ENCODE data around the gene TMEM35B. TPM values are rescaled to one million over a fixed set of nuclear protein-coding genes. Genes with fewer than 3 reads are reported as not detected.
"Not testable (repeated sequence)": the region's sequence is repeated elsewhere in the genome, so short reads cannot be mapped to it uniquely, and the experiment has no call there.

The TMEM35B gene
- total RNA-seq, 2 donors from 2014 or later = 14.3 to 20.3 TPM

DNA sequence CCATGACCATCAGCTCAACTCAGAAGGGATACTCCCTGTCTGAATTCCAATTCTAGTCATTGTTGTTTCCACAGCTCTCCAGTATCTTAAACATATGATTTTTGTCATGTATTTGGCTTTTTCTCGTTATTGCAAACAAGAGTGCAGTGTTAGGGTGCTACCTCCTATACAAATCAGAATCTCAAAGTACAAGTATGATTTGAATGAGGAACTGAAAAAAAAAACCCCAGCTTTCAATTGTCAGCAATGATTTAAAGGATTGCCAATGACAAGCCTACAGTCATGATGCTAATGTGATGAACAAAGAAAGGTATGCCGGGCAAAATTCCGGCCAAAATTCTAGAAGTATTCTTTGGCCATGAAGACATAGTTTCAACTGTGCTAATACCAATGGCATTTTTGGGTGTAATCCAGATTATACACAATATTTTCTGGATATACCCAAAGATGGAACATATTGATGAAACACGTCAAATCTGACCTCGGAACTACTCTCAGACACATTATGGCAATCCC, 14.9 kb downstream of the TMEM35B start:
- Mint-ChIP-seq H3K4me3 (no peak overlapping the region), H3K27ac (no peak overlapping the region), H3K9me3 (no peaks in the 10 kb centered on the region), H3K4me1 (ENCODE audit: low read depth in 2 of 2) (peaks cover 0 to 3% of the 10 kb centered on the region in 2 donors), H3K36me3 (no peaks in the 10 kb centered on the region), H3K27me3 (no peaks in the 10 kb centered on the region)
- ATAC-seq (no peak), DNase-seq (ENCODE audit: low spot score) (no peak)

DNA sequence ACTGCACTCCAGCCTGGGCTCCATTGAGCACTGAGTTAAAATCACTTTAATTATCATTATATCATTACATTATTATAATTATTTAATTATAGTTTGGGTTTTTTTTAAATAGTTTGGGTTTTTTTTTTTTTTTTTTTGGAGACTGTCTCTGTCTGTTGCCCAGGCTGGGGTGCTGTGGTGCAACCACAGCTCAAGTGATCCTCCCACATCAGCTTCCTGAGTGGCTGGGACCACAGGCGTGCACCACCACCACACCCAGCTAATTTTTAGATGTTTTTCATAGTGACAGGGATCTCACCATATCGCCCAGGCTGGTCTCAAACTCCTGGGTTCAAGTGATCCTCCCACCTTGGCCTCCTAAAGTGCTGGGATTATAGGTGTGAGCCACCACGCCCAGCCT, 16.9 kb downstream of the TMEM35B start:
- not testable (repeated sequence) for DNase-seq (ENCODE audit: low spot score); H3K4me3 Mint-ChIP-seq; H3K27me3 Mint-ChIP-seq; H3K9me3 Mint-ChIP-seq; H3K36me3 Mint-ChIP-seq; ATAC-seq; H3K27ac Mint-ChIP-seq; H3K4me1 Mint-ChIP-seq (ENCODE audit: low read depth in 2 of 2)

DNA sequence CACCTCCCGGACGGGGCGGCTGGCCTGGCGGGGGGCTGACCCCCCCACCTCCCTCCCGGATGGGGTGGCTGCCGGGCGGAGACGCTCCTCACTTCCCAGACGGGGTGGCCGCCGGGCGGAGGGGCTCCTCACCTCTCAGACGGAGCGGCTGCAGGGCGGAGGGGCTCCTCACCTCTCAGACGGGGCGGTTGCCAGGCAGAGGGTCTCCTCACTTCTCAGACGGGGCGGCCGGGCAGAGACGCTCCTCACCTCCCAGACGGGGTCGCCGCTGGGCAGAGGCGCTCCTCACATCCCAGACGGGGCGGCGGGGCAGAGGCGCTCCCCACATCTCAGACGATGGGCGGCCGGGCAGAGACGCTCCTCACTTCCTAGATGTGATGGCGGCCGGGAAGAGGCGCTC, 17.5 kb downstream of the TMEM35B start:
- not testable (repeated sequence) for H3K36me3 Mint-ChIP-seq; H3K27me3 Mint-ChIP-seq; H3K9me3 Mint-ChIP-seq; H3K4me1 Mint-ChIP-seq (ENCODE audit: low read depth in 2 of 2); DNase-seq (ENCODE audit: low spot score); H3K27ac Mint-ChIP-seq; H3K4me3 Mint-ChIP-seq; ATAC-seq

DNA sequence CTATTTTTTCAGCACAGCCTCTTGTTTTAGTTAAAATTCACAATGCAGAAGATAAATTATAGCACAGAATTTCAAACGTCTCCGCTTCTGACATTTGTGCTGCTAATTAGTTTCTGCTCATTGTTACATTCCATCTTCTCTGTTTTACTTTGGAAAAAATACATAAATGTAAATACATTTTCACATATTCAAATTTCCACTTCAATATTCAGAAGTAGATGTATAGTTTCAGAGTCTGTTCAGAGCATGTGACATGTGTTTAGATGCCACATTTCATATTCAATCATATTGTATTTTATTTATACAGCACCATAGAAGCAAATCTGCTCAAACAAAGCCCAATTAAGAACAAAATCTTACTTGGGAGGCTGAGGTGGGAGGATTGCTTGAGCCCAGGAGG, 19.6 kb downstream of the TMEM35B start:
- Mint-ChIP-seq H3K9me3 (no peaks in the 10 kb centered on the region), H3K4me1 (ENCODE audit: low read depth in 2 of 2) (no peaks in the 10 kb centered on the region), H3K4me3 (no peak overlapping the region), H3K36me3 (no peaks in the 10 kb centered on the region), H3K27me3 (no peaks in the 10 kb centered on the region), H3K27ac (no peak overlapping the region)
- ATAC-seq (no peak), DNase-seq (ENCODE audit: low spot score) (no peak)

DNA sequence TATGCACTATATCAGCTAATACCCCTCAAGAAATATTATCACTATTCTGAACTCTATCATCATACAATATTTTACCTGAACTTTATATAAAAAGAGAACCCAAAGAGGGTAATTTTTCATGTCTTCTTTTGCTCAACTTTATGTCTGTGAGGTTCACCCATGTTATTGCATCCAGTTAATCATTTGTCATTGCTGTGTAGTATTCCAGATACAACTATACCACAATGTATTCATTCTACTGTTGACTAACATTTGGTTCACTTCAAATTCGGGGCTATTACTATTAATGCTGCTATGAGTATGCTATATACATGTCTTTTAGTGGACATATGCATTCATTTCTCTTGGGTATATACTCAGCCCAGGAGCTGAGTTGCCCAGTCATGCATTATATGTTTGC, 34.7 kb downstream of the TMEM35B start:
- DNase-seq (ENCODE audit: low spot score) = no peak
- H3K4me3 Mint-ChIP-seq = no peak overlapping the region
- peaks cover 6% of the 10 kb centered on the region for H3K36me3 Mint-ChIP-seq
- no peaks in the 10 kb centered on the region for H3K9me3 Mint-ChIP-seq
- no peak for ATAC-seq
- H3K4me1 Mint-ChIP-seq (ENCODE audit: low read depth in 2 of 2) = peaks cover 0 to 5% of the 10 kb centered on the region in 2 donors
- peaks cover 8 to 23% of the 10 kb centered on the region in 2 donors for H3K27me3 Mint-ChIP-seq
- no peak overlapping the region for H3K27ac Mint-ChIP-seq

DNA sequence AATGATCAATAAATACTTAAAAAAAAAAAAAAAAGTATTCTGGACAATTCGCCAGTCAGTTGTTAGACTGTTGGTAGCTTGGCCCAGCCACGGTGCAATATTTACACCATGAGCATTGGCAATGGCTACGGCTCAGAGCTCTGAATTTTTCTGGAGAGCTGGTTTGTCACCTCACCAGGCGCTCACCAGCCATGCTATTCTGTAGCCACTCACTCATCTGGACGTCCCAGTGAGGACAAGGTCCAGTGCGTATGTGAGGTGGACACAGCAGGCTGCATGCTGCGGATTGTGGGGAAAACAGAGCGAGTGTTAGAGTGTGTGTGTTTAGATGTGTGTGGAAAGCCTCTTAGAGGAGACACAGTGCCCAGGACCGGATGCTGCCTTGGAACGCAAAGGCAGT, 36.4 kb downstream of the TMEM35B start:
- H3K36me3 Mint-ChIP-seq; H3K9me3 Mint-ChIP-seq; H3K4me1 Mint-ChIP-seq (ENCODE audit: low read depth in 2 of 2); H3K27ac Mint-ChIP-seq; ATAC-seq; H3K4me3 Mint-ChIP-seq; DNase-seq (ENCODE audit: low spot score): not testable (repeated sequence)
- H3K27me3 Mint-ChIP-seq = peaks cover 16 to 27% of the 10 kb centered on the region in 2 donors

DNA sequence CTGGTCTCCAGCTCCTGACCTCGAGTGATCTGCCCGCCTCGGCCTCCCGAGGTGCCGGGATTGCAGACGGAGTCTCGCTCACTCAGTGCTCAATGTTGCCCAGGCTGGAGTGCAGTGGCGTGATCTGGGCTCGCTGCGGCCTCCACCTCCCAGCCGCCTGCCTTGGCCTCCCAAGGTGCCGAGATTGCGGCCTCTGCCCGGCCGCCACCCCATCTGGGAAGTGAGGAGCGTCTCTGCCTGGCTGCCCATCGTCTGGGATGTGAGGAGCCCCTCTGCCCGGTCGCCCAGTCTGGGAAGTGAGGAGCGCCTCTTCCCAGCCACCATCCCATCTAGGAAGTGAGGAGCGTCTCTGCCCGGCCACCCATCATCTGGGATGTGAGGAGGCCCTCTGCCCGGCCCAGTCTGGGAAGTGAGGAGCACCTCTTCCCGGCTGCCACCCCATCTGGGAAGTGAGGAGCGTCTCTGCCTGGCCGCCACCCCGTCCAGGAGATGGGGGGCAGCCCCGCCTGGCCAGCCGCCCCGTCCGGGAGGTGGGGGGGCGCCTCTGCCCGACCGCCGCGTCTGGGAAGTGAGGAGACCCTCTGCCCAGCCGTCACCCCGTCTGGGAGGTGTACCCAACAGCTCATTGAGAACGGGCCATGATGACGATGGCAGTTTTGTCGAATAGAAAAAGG, 37.4 kb downstream of the TMEM35B start:
- not testable (repeated sequence) for H3K36me3 Mint-ChIP-seq; H3K4me3 Mint-ChIP-seq; H3K4me1 Mint-ChIP-seq (ENCODE audit: low read depth in 2 of 2); H3K27ac Mint-ChIP-seq; H3K9me3 Mint-ChIP-seq; ATAC-seq; DNase-seq (ENCODE audit: low spot score)
- peaks cover 22 to 32% of the 10 kb centered on the region in 2 donors for H3K27me3 Mint-ChIP-seq

DNA sequence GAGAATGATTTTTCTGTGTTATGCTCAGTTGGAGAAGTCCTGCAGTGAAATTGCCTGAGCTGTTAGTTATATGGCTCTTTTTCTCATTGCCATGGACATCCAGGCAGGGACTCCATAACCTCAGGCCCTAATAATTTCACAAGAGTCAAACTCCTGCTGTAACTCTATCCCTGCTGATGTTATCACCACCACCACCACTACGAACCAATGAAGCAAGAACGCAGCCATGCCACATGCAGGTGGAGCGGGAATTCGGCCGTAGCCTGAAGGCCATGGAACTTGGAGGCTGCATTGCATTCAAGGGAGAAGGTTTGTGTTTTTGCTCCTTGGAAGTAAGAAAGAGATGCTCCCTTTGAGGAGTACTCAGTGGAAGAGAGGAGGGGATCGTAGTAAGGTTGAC, 38.9 kb downstream of the TMEM35B start:
- peaks cover 29 to 37% of the 10 kb centered on the region in 2 donors for H3K27me3 Mint-ChIP-seq
- no peaks in the 10 kb centered on the region for H3K9me3 Mint-ChIP-seq
- ATAC-seq (no peak), DNase-seq (ENCODE audit: low spot score) (no peak)
- H3K4me1 Mint-ChIP-seq (ENCODE audit: low read depth in 2 of 2) = no peaks in the 10 kb centered on the region
- no peaks in the 10 kb centered on the region for H3K36me3 Mint-ChIP-seq
- H3K27ac Mint-ChIP-seq = no peak overlapping the region
- no peak overlapping the region for H3K4me3 Mint-ChIP-seq

DNA sequence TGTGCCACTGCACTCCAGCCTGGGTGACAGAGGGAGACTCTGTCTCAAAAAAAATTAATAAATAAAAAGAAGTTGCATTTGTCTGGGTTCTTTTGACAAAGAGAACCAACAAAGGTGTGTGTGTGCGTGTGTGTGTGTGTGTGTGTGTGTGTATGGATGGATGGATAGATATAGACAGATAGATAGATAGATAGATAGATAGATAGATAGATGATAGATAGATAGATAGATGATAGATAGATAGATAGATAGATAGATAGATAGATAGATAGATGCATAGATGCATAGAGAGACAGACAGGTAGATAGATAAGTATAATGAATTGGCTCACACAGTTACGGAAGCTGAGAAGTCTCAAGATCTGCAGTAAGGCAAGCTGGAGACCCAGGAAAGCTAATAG, 43.3 kb downstream of the TMEM35B start:
- not testable (repeated sequence) for H3K9me3 Mint-ChIP-seq; H3K4me1 Mint-ChIP-seq (ENCODE audit: low read depth in 2 of 2); H3K27ac Mint-ChIP-seq; H3K4me3 Mint-ChIP-seq; DNase-seq (ENCODE audit: low spot score); ATAC-seq; H3K36me3 Mint-ChIP-seq
- H3K27me3 Mint-ChIP-seq = peaks cover 32 to 37% of the 10 kb centered on the region in 2 donors

Other genes starting within 250 kb of the TMEM35B start
- not detected for gene GJB5, start 230.3 kb downstream of the TMEM35B start, total RNA-seq
- not detected for gene GJB4, start 225.6 kb downstream of the TMEM35B start, total RNA-seq
- gene GJB3, start 204.1 kb downstream of the TMEM35B start, total RNA-seq = not detected
- 1 to 10 TPM in 1 of 2 donors, under 1 TPM in 1; 0.86 to 5.9 TPM for gene GJA4, start 192.3 kb downstream of the TMEM35B start, total RNA-seq
- gene SMIM12, start 125.6 kb downstream of the TMEM35B start, total RNA-seq = 10 to 100 TPM; 64.4 to 72.7 TPM
- gene DLGAP3, start 55.7 kb downstream of the TMEM35B start, total RNA-seq = under 1 TPM; 0.71 to 0.73 TPM
- gene ZMYM6, start 46.6 kb upstream of the TMEM35B start, total RNA-seq = 10 to 100 TPM; 27.2 TPM
- gene ZMYM1, start 94.0 kb upstream of the TMEM35B start, total RNA-seq = 1 to 10 TPM; 7.6 to 10.0 TPM
- 100 to 1,000 TPM; 334 to 364 TPM for gene SFPQ, start 207.8 kb upstream of the TMEM35B start, total RNA-seq

Data from natural killer cell treated with Interleukin-12 subunit alpha and Interleukin-12 subunit beta and Interleukin-15 and Interleukin-18, amount 100 ng/mL, for 72 hours (primary cell).